ENCODE results near the gene CRIM1.

DNA sequence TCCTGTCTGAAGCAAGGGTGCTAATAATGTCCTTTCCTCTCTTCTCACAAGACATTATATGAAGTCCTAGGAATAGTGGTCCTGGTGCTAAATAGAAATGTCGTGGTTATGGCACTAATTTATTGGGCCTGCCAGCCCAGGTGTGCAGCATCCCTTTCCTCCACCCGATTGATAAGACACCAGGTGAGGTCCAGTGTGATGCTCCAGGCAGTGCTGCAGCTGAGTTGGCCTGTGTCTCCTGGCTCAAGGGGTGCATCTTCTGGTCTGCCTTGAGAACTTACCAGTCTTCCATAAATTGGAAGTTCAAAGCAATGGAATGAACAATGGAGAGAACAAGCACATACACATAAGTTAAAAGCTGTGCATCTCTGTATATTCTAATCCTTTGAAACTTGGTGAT lies 26.9 kb downstream of the CRIM1 start:
- TF ChIP-seq, protein P1, sequence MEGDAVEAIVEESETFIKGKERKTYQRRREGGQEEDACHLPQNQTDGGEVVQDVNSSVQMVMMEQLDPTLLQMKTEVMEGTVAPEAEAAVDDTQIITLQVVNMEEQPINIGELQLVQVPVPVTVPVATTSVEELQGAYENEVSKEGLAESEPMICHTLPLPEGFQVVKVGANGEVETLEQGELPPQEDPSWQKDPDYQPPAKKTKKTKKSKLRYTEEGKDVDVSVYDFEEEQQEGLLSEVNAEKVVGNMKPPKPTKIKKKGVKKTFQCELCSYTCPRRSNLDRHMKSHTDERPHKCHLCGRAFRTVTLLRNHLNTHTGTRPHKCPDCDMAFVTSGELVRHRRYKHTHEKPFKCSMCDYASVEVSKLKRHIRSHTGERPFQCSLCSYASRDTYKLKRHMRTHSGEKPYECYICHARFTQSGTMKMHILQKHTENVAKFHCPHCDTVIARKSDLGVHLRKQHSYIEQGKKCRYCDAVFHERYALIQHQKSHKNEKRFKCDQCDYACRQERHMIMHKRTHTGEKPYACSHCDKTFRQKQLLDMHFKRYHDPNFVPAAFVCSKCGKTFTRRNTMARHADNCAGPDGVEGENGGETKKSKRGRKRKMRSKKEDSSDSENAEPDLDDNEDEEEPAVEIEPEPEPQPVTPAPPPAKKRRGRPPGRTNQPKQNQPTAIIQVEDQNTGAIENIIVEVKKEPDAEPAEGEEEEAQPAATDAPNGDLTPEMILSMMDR (conservative IDR thresholded peaks at IDR 0.05): no peak
- TF ChIP-seq EZH2 (IDR thresholded peaks at IDR 0.05; ENCODE audit: low read depth): no peak

Measured in PC-9 (cell line).